ENCODE results near the gene BRD4. TPM values are rescaled to one million over a fixed set of nuclear protein-coding genes. Genes with fewer than 3 reads are reported as not detected.

BRD4 gene
- total RNA-seq, 2 experiments from 2014 or later = 33.6 to 143 TPM

DNA sequence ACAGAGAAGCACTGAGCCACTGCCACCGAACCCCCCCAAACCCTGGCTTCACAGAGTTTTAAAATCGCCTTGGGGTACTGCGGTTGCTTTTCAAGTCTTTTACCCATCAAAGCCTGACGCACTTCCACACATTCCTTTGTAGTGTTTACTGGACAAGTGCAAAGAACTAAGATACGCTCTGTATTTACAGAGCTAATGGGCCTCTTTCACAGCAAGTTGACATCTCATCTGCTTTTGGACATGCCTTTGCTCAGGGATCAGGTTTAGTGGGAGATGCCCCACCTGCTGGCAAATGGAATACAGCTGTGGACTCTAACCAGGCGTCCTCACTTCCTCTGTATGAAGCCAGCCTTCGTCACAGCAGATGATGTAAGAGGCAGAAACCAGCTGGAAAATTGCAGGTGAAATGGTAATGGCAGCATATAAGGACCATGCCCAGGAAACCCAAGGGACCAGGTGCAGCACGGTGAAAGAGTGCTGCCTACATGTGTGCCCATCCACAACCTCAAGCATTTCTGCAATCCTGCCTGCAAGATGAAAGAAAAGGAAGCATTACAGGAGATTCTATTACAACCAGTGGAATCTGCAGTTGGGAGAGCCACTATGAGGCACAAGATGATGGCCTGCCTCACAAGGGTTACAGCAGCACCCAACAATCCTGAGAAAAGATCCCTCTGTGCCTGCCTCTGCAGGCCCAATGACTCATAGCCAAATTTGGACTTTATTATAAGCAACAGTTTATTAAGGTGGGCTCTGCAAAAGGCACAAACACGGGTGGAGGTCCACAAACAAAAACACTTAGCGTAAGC is 34.7 kb downstream of the BRD4 start:
- Histone ChIP-seq H3K79me2 (ENCODE audit: insufficient read depth, low read depth, low read length) (peaks cover 99% of the 10 kb centered on the region), H3K9me3 (ENCODE audit: low read length) (no peaks in the 10 kb centered on the region), H3K4me1 (ENCODE audit: insufficient read depth, low read length, poor library complexity, severe bottlenecking) (peaks cover 86% of the 10 kb centered on the region), H3K4me2 (ENCODE audit: low read length) (peak overlapping the region; percentile 46), H3K4me3 (ENCODE audit: low read depth, low read length, poor library complexity, severe bottlenecking) (no peak overlapping the region), H4K20me1 (ENCODE audit: insufficient read depth, low read length) (peaks cover 70% of the 10 kb centered on the region), H3K36me3 (ENCODE audit: insufficient read depth, low read length) (peaks cover 37% of the 10 kb centered on the region), H3K27ac (ENCODE audit: low read depth, low read length, poor library complexity, severe bottlenecking) (peak overlapping the region; percentile 60), H2AFZ (ENCODE audit: low read length) (no peak overlapping the region), H3K9me2 (ENCODE audit: insufficient read depth, low read length) (no peaks in the 10 kb centered on the region)
- CTCF ChIA-PET (ENCODE audit: unreplicated experiment) = interaction anchor here (1.2 kb wide), 1 partner anchor 9 kb away, joined by 3 read pairs; no protein-coding TSS in a partner anchor
- intact Hi-C loops (cut with micrococcal nuclease; ENCODE audit: unreplicated experiment) = no loop called here
- no peak for TF ChIP-seq EZH2phosphoT487 (IDR thresholded peaks at IDR 0.05; ENCODE audit: borderline replicate concordance, low read depth, low read length)
- TF ChIP-seq, protein P1, sequence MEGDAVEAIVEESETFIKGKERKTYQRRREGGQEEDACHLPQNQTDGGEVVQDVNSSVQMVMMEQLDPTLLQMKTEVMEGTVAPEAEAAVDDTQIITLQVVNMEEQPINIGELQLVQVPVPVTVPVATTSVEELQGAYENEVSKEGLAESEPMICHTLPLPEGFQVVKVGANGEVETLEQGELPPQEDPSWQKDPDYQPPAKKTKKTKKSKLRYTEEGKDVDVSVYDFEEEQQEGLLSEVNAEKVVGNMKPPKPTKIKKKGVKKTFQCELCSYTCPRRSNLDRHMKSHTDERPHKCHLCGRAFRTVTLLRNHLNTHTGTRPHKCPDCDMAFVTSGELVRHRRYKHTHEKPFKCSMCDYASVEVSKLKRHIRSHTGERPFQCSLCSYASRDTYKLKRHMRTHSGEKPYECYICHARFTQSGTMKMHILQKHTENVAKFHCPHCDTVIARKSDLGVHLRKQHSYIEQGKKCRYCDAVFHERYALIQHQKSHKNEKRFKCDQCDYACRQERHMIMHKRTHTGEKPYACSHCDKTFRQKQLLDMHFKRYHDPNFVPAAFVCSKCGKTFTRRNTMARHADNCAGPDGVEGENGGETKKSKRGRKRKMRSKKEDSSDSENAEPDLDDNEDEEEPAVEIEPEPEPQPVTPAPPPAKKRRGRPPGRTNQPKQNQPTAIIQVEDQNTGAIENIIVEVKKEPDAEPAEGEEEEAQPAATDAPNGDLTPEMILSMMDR (conservative IDR thresholded peaks at IDR 0.05; ENCODE audit: low read length) = 0 out of 2 replicates have a peak, but pooled peaks have one; percentile 16
- DNase-seq (ENCODE audit: low spot score) = peak; percentile 75
- no TSS peak for BruUV-seq (replicated peaks)
- POLR2A ChIA-PET = interaction anchor here (1.1 to 4.0 kb wide), 4 partner anchors 9 to 172 kb away, joined by 3 to 17 read pairs (median 4); no protein-coding TSS in a partner anchor

DNA sequence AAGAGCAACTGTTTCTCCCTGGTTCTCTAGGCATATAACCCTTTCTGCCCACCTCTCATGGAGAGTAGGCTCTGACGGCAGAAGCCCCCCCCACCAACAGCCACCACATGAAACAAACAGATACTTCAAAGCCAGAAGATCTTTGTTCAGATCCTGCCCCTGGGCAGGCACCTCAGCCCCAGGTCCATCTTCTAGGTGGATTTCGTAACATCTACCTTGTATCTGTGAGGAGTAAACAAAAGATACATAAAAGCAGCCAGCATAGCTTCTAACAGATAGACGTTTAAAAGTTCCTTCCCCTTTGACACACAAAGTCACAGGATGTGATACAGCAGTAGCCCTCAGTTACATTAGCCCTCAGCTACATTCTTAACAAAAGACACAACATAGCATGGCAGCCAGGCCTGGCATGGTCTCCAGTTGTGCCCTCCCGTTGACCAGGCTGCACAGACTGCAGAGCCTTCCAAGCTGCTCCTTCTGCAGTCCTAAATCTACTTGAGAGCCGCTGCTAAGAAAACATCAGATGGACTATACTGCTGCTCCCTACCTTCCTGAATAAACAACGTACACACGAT is 35.4 kb downstream of the BRD4 start:
- Histone ChIP-seq H4K20me1 (ENCODE audit: insufficient read depth, low read length) (peaks cover 71% of the 10 kb centered on the region), H3K4me2 (ENCODE audit: low read length) (peak overlapping the region; percentile 46), H3K4me1 (ENCODE audit: insufficient read depth, low read length, poor library complexity, severe bottlenecking) (peaks cover 87% of the 10 kb centered on the region), H3K4me3 (ENCODE audit: low read depth, low read length, poor library complexity, severe bottlenecking) (no peak overlapping the region), H3K36me3 (ENCODE audit: insufficient read depth, low read length) (peaks cover 37% of the 10 kb centered on the region), H3K79me2 (ENCODE audit: insufficient read depth, low read depth, low read length) (peaks cover 99% of the 10 kb centered on the region), H2AFZ (ENCODE audit: low read length) (no peak overlapping the region), H3K27ac (ENCODE audit: low read depth, low read length, poor library complexity, severe bottlenecking) (peak overlapping the region; percentile 60), H3K9me2 (ENCODE audit: insufficient read depth, low read length) (no peaks in the 10 kb centered on the region), H3K9me3 (ENCODE audit: low read length) (no peaks in the 10 kb centered on the region)
- no peak for DNase-seq (ENCODE audit: low spot score)
- CTCF ChIA-PET (ENCODE audit: unreplicated experiment) = interaction anchor here (1.2 kb wide), 1 partner anchor 8 kb away, joined by 3 read pairs; no protein-coding TSS in a partner anchor
- no TSS peak for BruUV-seq (replicated peaks)
- intact Hi-C loops (cut with micrococcal nuclease; ENCODE audit: unreplicated experiment) = no loop called here
- POLR2A ChIA-PET = interaction anchor here (0.6 to 4.0 kb wide), 2 partner anchors 8 to 52 kb away, joined by 4 to 17 read pairs; no protein-coding TSS in a partner anchor
- TF ChIP-seq, protein P1 (conservative IDR thresholded peaks at IDR 0.05; ENCODE audit: low read length) = no peak
- TF ChIP-seq EZH2phosphoT487 (IDR thresholded peaks at IDR 0.05; ENCODE audit: borderline replicate concordance, low read depth, low read length) = no peak

All from OCI-LY7 (cell line).